Motor neuron (in vitro differentiated cells): ENCODE data around the gene SPG11. TPM values are rescaled to one million over a fixed set of nuclear protein-coding genes. Genes with fewer than 3 reads are reported as not detected.

Source experiments
- ATAC-seq, 8 experiments: fragments of 200-7000 bp; cut with Tn5 transposase; replicated peaks in 6 of 8; 2 replicates each; pipeline ENCODE4 v1.8.0; 2021; ENCODE audit warnings: mild to moderate bottlenecking in 8 of 8, moderate library complexity in 8 of 8
- H3K27ac ChIP-seq, 2 donors: fragments of 250-450 bp; sonication (Bioruptor Pico); 2 replicates each; pipeline ENCODE4 v1.9.0; 2021; ENCODE audit warnings: antibody characterized with exemption in 2 of 2, mild to moderate bottlenecking in 2 of 2, moderate library complexity in 1 of 2
- H3K4me1 ChIP-seq, 2 donors: fragments of 250-450 bp; sonication (Bioruptor Pico); replicated peaks in 1 of 2; 2 replicates each; pipeline ENCODE4 v1.6.1; 2021; ENCODE audit warnings: antibody characterized with exemption in 2 of 2, mild to moderate bottlenecking in 2 of 2, moderate library complexity in 1 of 2
- H3K4me3 ChIP-seq, 5 donors: fragments of 250-450 bp; sonication (Bioruptor Pico); 2 replicates each; pipeline ENCODE4 v1.9.0; 2021; ENCODE audit warnings: antibody characterized with exemption in 5 of 5, mild to moderate bottlenecking in 5 of 5, moderate library complexity in 4 of 5
- WGBS, 10 experiments: fragments of 450-650 bp; shearing (Covaris generic); methylation state at CpG; one replicate each; pipeline ENCODE4 v1.0.0; 2022; 5-methylcytosine and 5-hydroxymethylcytosine counted together
- in situ Hi-C, 9 experiments: fragments of 400-800 bp; cut with MboI; loops; one replicate each; pipeline ENCODE4 v1.15.0; 2021; ENCODE audit warnings: low sequenced_read_pairs in 9 of 9, low pct_unique_long_range_greater_than_20kb in 2 of 9; ENCODE audit not compliant: unreplicated experiment in 9 of 9
- total RNA-seq, 8 experiments: library from RNA; unstranded; fragments of 300-600 nt; gene quantifications; 2 replicates each; pipeline versions ENCODE4 v1.2.3 to v1.2.4, GENCODE V29; 2022

The SPG11 gene
- total RNA-seq, 8 experiments from 2014 or later = 31.0 to 91.1 (median 46.6) TPM

GRCh38 chr15:44666210-44667038 lies 3.0 kb upstream of the SPG11 start:
- 20 to 70% (median 41%) methylated on average over 1 to 5 of the region's 5 CpGs for whole genome bisulfite sequencing, 10 experiments
- no peak overlapping the region for H3K27ac ChIP-seq
- no peak for ATAC-seq
- H3K4me3 ChIP-seq = no peak overlapping the region
- peaks cover 11 to 13% of the 10 kb centered on the region in 2 donors for H3K4me1 ChIP-seq
- in situ Hi-C loops = no loop called here

- H3K4me3 ChIP-seq = peak overlapping the region; percentile 76 to 94 (median 90)
- peak in 7 of 8 experiments; percentile 50 to 74 (median 58) for ATAC-seq
- peak overlapping the region; percentile 92 to 95 for H3K27ac ChIP-seq
These were observed 718 bp downstream of the SPG11 start for GRCh38 chr15:44662478-44663409.

GRCh38 chr15:44661576-44661975 lies 1.9 kb downstream of the SPG11 start:
- no peak overlapping the region for H3K4me3 ChIP-seq
- in situ Hi-C loops = no loop called here
- peaks cover 11 to 13% of the 10 kb centered on the region in 2 donors for H3K4me1 ChIP-seq

More at GRCh38 chr15:44662478-44663409, 718 bp downstream of the SPG11 start:
- WGBS, 10 experiments = 12 to 76% (median 38%) methylated on average over 2 to 11 of the region's 34 CpGs
- in situ Hi-C loops = no loop called here
- H3K4me1 ChIP-seq = peaks cover 11 to 13% of the 10 kb centered on the region in 2 donors

GRCh38 chr15:44659056-44659455 lies 4.4 kb downstream of the SPG11 start:
- 77 to 100% (median 97%) methylated on average over 1 to 3 of the region's 3 CpGs; no CpG with 5 or more reads in 1 of the 10 experiments for WGBS, 10 experiments
- ATAC-seq = no peak
- H3K4me1 ChIP-seq = peaks cover 11 to 13% of the 10 kb centered on the region in 2 donors
- in situ Hi-C loops = no loop called here
- H3K4me3 ChIP-seq = no peak overlapping the region
- no peak overlapping the region for H3K27ac ChIP-seq

More at GRCh38 chr15:44661576-44661975, 1.9 kb downstream of the SPG11 start:
- no peak overlapping the region for H3K27ac ChIP-seq
- ATAC-seq = no peak

- Histone ChIP-seq H3K27ac (no peak overlapping the region), H3K4me3 (no peak overlapping the region), H3K4me1 (peaks cover 6 to 10% of the 10 kb centered on the region in 2 donors)
- no peak for ATAC-seq
- in situ Hi-C loops = no loop called here
These were observed 6.1 kb downstream of the SPG11 start for GRCh38 chr15:44657378-44657777.

- Histone ChIP-seq H3K4me3 (no peak overlapping the region), H3K4me1 (peaks cover 4 to 5% of the 10 kb centered on the region in 2 donors), H3K27ac (no peak overlapping the region)
- WGBS, 10 experiments = 82 to 100% (median 100%) methylated on average over 1 to 3 of the region's 3 CpGs; no CpG with 5 or more reads in 1 of the 10 experiments
- no peak for ATAC-seq
- in situ Hi-C loops = no loop called here
These were observed 6.5 kb downstream of the SPG11 start for GRCh38 chr15:44656913-44657312.

GRCh38 chr15:44656298-44656697 lies 7.2 kb downstream of the SPG11 start:
- H3K4me3 ChIP-seq = no peak overlapping the region
- in situ Hi-C loops = no loop called here
- H3K27ac ChIP-seq = no peak overlapping the region
- ATAC-seq = no peak
- H3K4me1 ChIP-seq = no peaks in the 10 kb centered on the region
- 44 to 100% (median 100%) methylated on average over 1 of the region's 1 CpG; no CpG with 5 or more reads in 1 of the 10 experiments for WGBS, 10 experiments

GRCh38 chr15:44654858-44655257 lies 8.6 kb downstream of the SPG11 start:
- no peak overlapping the region for H3K4me3 ChIP-seq
- ATAC-seq = no peak
- in situ Hi-C loops = no loop called here
- H3K4me1 ChIP-seq = no peaks in the 10 kb centered on the region
- 51 to 100% (median 94%) methylated on average over 1 to 6 of the region's 6 CpGs for WGBS, 10 experiments
- H3K27ac ChIP-seq = no peak overlapping the region

- Histone ChIP-seq H3K4me1 (no peaks in the 10 kb centered on the region), H3K4me3 (no peak overlapping the region), H3K27ac (no peak overlapping the region)
- in situ Hi-C loops = no loop called here
- ATAC-seq = peak in 3 of 8 experiments; percentile 75 to 94 (median 77)
These were observed 15.8 kb downstream of the SPG11 start for GRCh38 chr15:44647637-44648036.

GRCh38 chr15:44647036-44647435 lies 16.4 kb downstream of the SPG11 start:
- no peak overlapping the region for H3K27ac ChIP-seq
- H3K4me3 ChIP-seq = no peak overlapping the region
- H3K4me1 ChIP-seq = no peaks in the 10 kb centered on the region
- WGBS, 10 experiments = 73 to 100% (median 85%) methylated on average over 1 of the region's 1 CpG; no CpG with 5 or more reads in 5 of the 10 experiments
- no peak for ATAC-seq
- in situ Hi-C loops = no loop called here

- in situ Hi-C loops = no loop called here
- no peak overlapping the region for H3K27ac ChIP-seq
- H3K4me3 ChIP-seq = no peak overlapping the region
- no peaks in the 10 kb centered on the region for H3K4me1 ChIP-seq
- 75 to 100% (median 91%) methylated on average over 1 to 2 of the region's 2 CpGs; no CpG with 5 or more reads in 2 of the 10 experiments for WGBS, 10 experiments
- no peak for ATAC-seq
These were observed 17.0 kb downstream of the SPG11 start for GRCh38 chr15:44646460-44646859.

- in situ Hi-C loops = no loop called here
- H3K4me3 ChIP-seq = no peak overlapping the region
- 64 to 100% (median 82%) methylated on average over 1 to 4 of the region's 4 CpGs; no CpG with 5 or more reads in 2 of the 10 experiments for WGBS, 10 experiments
These were observed 21.8 kb downstream of the SPG11 start for GRCh38 chr15:44641651-44642050.

GRCh38 chr15:44636976-44637375 lies 26.5 kb downstream of the SPG11 start:
- no peak for ATAC-seq
- WGBS, 10 experiments = 76 to 100% (median 82%) methylated on average over 1 of the region's 1 CpG; no CpG with 5 or more reads in 4 of the 10 experiments
- no peak overlapping the region for H3K4me3 ChIP-seq
- in situ Hi-C loops = no loop called here
- no peak overlapping the region for H3K27ac ChIP-seq
- H3K4me1 ChIP-seq = no peaks in the 10 kb centered on the region

More at GRCh38 chr15:44641651-44642050, 21.8 kb downstream of the SPG11 start:
- no peak for ATAC-seq
- H3K4me1 ChIP-seq = no peaks in the 10 kb centered on the region
- H3K27ac ChIP-seq = no peak overlapping the region
